Lower leg skin (tissue), 3 donors: ENCODE results near the gene EHMT1.

Experiments used
- POLR2A ChIP-seq, 2 donors: fragments of 450-650 bp; IDR thresholded peaks; one replicate each; pipeline ENCODE4 v1.6.1; 2016 to 2017; ENCODE audit warnings: antibody characterized with exemption in 2 of 2, mild to moderate bottlenecking in 1 of 2, moderate library complexity in 1 of 2
- TF ChIP-seq, protein P1 (sequence below), 3 donors: fragments of 450-650 bp; IDR thresholded peaks; one replicate each; pipeline ENCODE4 v1.5.1; 2016; ENCODE audit warnings: antibody characterized with exemption in 3 of 3, mild to moderate bottlenecking in 3 of 3, moderate library complexity in 2 of 3

DNA sequence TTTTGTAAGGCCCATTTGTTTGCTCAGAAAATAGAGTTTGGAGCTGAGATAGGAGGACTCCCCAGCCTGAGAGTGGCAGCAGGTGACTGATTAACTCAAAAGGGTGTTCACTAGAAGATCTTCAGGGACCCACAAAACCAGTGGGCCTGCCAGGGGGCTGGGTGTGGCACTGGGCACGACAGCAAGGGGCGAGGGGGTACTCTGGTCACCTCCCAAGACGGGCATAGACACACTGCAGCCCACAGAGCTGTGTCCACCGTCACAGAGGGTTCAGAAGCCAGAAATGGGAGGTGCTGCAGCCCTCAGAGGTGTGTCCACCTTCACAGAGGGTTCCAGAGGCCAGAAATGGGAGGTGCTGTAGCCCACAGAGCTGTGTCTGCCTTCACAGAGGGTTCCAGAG, 183.2 kb downstream of the EHMT1 start:
- TF ChIP-seq POLR2A (IDR thresholded peaks at IDR 0.05): no peak
- TF ChIP-seq, protein P1, sequence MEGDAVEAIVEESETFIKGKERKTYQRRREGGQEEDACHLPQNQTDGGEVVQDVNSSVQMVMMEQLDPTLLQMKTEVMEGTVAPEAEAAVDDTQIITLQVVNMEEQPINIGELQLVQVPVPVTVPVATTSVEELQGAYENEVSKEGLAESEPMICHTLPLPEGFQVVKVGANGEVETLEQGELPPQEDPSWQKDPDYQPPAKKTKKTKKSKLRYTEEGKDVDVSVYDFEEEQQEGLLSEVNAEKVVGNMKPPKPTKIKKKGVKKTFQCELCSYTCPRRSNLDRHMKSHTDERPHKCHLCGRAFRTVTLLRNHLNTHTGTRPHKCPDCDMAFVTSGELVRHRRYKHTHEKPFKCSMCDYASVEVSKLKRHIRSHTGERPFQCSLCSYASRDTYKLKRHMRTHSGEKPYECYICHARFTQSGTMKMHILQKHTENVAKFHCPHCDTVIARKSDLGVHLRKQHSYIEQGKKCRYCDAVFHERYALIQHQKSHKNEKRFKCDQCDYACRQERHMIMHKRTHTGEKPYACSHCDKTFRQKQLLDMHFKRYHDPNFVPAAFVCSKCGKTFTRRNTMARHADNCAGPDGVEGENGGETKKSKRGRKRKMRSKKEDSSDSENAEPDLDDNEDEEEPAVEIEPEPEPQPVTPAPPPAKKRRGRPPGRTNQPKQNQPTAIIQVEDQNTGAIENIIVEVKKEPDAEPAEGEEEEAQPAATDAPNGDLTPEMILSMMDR (IDR thresholded peaks at IDR 0.05): no peak
